ENCODE measurements around the gene HTRA3.

- TF ChIP-seq CTCF (conservative IDR thresholded peaks at IDR 0.05; ENCODE audit: low read depth, low read length) = no peak
- no peak for TF ChIP-seq EZH2 (IDR thresholded peaks at IDR 0.05; ENCODE audit: borderline replicate concordance, low read depth, low read length, poor library complexity, severe bottlenecking)
Observed at GRCh38 chr4:8274066-8274652, 4.6 kb downstream of the HTRA3 start.
